HG03039 (cell line): ENCODE data around the gene APOM.
A peak's percentile ranks its signal among the peaks of the same experiment; 100 is the strongest.

Experiments
- ATAC-seq: cut with Tn5 transposase; IDR thresholded peaks from one replicate; pipeline ENCODE4 v1.9.1; 2021; ENCODE audit warnings: mild to moderate bottlenecking, moderate library complexity; ENCODE audit not compliant: unreplicated experiment

APOM gene

GRCh38 chr6:31702819-31703716 lies 47.4 kb downstream of the APOM start, which contains the start of gene ABHD16A:
Gene ABHD16A, minus strand, starts transcription at chr6:31703324. Its CDS starts 43 bp downstream, at chr6:31703281.
- peak; percentile 86 for ATAC-seq

- ATAC-seq, result no peak
These were observed 50.2 kb downstream of the APOM start for GRCh38 chr6:31705931-31706330.

GRCh38 chr6:31706599-31706998 lies 50.9 kb downstream of the APOM start, which contains the start of gene LY6G6F:
Gene LY6G6F, plus strand, starts transcription at chr6:31706866. Its CDS starts 41 bp downstream, at chr6:31706907.
- ATAC-seq, result no peak

- no peak for ATAC-seq
These were observed 52.0 kb downstream of the APOM start for GRCh38 chr6:31707701-31708100.
